22Rv1 (cell line): ENCODE data around the gene ARHGAP18.

Source experiments
- CTCF ChIP-seq: fragments of 450-650 bp; IDR thresholded peaks from 2 replicates; pipeline ENCODE4 v1.5.1; 2017; ENCODE audit warnings: mild to moderate bottlenecking
- ZFX ChIP-seq: fragments of 450-650 bp; IDR thresholded peaks from 2 replicates; pipeline ENCODE4 v1.6.1; 2017; ENCODE audit warnings: antibody characterized with exemption, borderline replicate concordance

GRCh38 chr6:129679758-129680157 lies 30.2 kb downstream of the ARHGAP18 start:
- TF ChIP-seq CTCF (no peak), ZFX (no peak)
